Endothelial cell (in vitro differentiated cells): ENCODE results near the gene MACC1. TPM values are rescaled to one million over a fixed set of nuclear protein-coding genes. Genes with fewer than 3 reads are reported as not detected.

Source experiments
- DNase-seq: peaks from one replicate; pipeline ENCODE4 v3.0.0; 2021; ENCODE audit warnings: low spot score
- H3K27ac Mint-ChIP-seq: one replicate; pipeline ENCODE4 v1.8.0; 2021; ENCODE audit warnings: mixed read lengths, inconsistent platforms; ENCODE audit not compliant: unreplicated experiment
- H3K27me3 Mint-ChIP-seq: one replicate; pipeline ENCODE4 v1.8.0; 2021; ENCODE audit warnings: mild to moderate bottlenecking, moderate library complexity, mixed read lengths, inconsistent platforms; ENCODE audit not compliant: unreplicated experiment
- H3K36me3 Mint-ChIP-seq: one replicate; pipeline ENCODE4 v1.8.0; 2021; ENCODE audit warnings: mild to moderate bottlenecking, low read depth, mixed read lengths, inconsistent platforms; ENCODE audit not compliant: unreplicated experiment
- H3K4me1 Mint-ChIP-seq: one replicate; pipeline ENCODE4 v1.8.0; 2021; ENCODE audit warnings: mild to moderate bottlenecking, mixed read lengths, inconsistent platforms; ENCODE audit not compliant: unreplicated experiment
- H3K4me3 Mint-ChIP-seq: one replicate; pipeline ENCODE4 v1.8.0; 2021; ENCODE audit warnings: mild to moderate bottlenecking, mixed read lengths, inconsistent platforms; ENCODE audit not compliant: unreplicated experiment
- H3K9me3 Mint-ChIP-seq: one replicate; pipeline ENCODE4 v1.8.0; 2021; ENCODE audit warnings: mixed read lengths, inconsistent platforms; ENCODE audit not compliant: unreplicated experiment
- total RNA-seq: library from RNA; stranded (reverse); fragmentation: NEBNext Ultra II Directional; extraction: Animal tissue kit (Norgen Biotek cat#: 25700); gene quantifications from one replicate; pipeline ENCODE4 v1.2.1, GENCODE V29; 2021; ENCODE audit not compliant: unreplicated experiment
- TF ChIP-seq, protein P1 (sequence below): fragments of 200-600 bp; sonication (generic); IDR thresholded peaks from one replicate; pipeline ENCODE4 v1.5.0; 2021; ENCODE audit warnings: antibody characterized with exemption; ENCODE audit not compliant: unreplicated experiment

MACC1 gene
- total RNA-seq, 1 donor from 2014 or later, result 0.69 TPM

DNA sequence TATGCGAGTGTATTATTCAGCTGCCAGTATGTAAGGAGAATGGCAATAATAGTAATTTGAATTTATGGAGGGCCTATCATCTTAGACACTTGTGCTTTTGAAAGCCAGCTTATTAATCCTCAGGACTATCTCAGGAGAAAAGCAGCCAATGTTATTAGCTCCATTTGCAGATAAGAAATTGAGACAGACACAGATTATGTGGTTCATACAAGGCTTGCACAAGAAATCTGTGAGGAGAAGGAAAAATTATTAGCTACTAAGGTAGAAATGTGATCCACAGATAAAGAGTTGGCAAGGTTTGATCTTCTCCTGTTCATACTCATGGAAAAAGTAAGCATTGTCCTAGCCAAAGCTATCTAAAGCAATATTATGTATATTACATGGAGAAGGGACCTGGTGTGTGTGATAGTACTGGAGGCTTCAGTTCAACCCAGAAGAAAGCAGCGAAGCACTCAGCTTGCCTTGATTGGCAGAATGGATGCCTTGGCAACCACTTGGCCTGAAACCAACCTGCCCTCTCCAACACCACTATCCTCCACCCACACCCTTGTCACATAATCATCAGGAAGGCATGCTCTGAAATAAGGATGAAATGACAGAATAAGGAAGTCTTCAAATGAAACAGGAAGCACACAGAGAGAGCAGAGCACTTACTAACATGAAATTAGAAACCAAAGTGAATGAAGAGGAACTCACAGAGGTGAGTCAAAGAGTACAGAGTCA is 18.0 kb downstream of the MACC1 start:
- Mint-ChIP-seq H3K4me1 (peaks cover 11% of the 10 kb centered on the region), H3K27ac (no peak overlapping the region), H3K27me3 (no peaks in the 10 kb centered on the region), H3K4me3 (no peak overlapping the region), H3K36me3 (no peaks in the 10 kb centered on the region), H3K9me3 (no peaks in the 10 kb centered on the region)
- DNase-seq, result no peak
- TF ChIP-seq, protein P1, sequence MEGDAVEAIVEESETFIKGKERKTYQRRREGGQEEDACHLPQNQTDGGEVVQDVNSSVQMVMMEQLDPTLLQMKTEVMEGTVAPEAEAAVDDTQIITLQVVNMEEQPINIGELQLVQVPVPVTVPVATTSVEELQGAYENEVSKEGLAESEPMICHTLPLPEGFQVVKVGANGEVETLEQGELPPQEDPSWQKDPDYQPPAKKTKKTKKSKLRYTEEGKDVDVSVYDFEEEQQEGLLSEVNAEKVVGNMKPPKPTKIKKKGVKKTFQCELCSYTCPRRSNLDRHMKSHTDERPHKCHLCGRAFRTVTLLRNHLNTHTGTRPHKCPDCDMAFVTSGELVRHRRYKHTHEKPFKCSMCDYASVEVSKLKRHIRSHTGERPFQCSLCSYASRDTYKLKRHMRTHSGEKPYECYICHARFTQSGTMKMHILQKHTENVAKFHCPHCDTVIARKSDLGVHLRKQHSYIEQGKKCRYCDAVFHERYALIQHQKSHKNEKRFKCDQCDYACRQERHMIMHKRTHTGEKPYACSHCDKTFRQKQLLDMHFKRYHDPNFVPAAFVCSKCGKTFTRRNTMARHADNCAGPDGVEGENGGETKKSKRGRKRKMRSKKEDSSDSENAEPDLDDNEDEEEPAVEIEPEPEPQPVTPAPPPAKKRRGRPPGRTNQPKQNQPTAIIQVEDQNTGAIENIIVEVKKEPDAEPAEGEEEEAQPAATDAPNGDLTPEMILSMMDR, result no peak

DNA sequence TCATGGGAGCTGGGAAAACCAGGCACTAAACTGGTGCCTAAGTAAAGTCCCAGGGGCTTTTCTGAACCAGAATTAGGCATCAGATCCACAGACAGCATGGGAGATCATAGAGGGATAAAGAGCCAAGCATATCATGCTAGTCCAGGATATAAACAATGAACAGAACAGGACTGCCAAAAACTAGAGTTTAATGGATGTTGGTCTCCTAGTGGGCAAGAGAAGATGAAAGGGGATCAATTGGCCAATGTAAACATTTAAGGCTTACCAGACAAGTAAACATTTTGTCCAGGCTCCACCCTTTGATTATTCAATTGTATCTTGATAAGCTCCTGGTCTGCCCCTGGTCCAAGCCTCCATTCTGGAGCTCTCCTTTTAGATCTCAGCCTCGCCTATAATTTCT is 18.9 kb downstream of the MACC1 start:
- Mint-ChIP-seq H3K27ac (no peak overlapping the region), H3K4me3 (no peak overlapping the region), H3K4me1 (peaks cover 11% of the 10 kb centered on the region), H3K9me3 (no peaks in the 10 kb centered on the region), H3K36me3 (no peaks in the 10 kb centered on the region), H3K27me3 (no peaks in the 10 kb centered on the region)
- no peak for DNase-seq
- TF ChIP-seq, protein P1, result no peak

DNA sequence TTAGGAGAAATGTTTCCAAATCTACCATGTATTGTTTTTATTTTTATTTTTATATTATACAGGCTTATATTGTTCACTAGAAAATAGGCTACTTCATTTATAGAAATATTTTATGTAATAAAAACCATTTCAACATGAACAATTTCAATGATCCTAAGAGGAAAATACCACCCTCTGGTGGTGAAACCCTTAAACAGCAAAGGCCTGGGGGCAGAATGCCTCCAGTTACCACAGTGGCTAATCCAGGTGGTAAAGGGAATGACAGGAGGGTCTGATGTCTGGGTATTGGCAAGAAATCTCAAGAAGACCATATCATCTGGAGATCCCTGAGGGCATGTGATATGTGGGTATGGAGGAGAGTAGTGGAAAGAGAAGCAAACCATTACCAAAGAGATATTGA is 19.3 kb downstream of the MACC1 start:
- no peak overlapping the region for H3K27ac Mint-ChIP-seq
- H3K9me3 Mint-ChIP-seq, result no peaks in the 10 kb centered on the region
- H3K36me3 Mint-ChIP-seq, result no peaks in the 10 kb centered on the region
- H3K4me3 Mint-ChIP-seq, result no peak overlapping the region
- TF ChIP-seq, protein P1, result peak; percentile 69
- H3K27me3 Mint-ChIP-seq, result no peaks in the 10 kb centered on the region
- peaks cover 11% of the 10 kb centered on the region for H3K4me1 Mint-ChIP-seq
- no peak for DNase-seq

DNA sequence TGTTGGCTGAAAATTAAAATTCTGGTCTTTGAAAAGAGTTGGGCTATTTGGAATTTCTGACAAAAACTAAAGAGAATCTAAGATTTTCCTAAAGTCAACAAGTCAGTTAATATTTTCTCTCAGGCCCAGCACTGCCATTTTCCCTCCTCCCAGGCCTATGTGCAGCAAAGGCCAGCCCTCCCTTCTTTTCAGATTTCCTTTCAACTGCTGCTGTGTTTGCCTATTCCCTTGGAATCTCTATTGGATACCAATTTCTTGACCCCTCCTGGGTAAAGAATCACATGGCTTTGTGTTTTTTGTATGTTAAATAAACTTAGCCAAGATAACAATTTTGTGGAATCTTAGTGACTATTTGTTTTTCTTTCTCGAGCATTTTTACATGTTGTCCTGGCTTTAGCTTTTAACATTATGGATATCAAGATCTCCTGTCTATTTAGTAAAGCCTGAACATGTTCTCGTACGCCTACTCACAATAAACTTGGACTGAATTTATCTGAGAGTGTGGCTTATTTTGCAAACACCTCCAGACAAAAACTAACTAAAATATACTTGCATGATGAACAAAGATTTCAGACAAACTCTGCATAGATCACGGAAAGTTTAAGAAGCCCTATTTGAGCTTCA is 19.9 kb downstream of the MACC1 start:
- no peaks in the 10 kb centered on the region for H3K9me3 Mint-ChIP-seq
- peaks cover 11% of the 10 kb centered on the region for H3K4me1 Mint-ChIP-seq
- H3K27me3 Mint-ChIP-seq, result no peaks in the 10 kb centered on the region
- TF ChIP-seq, protein P1, result no peak
- H3K27ac Mint-ChIP-seq, result no peak overlapping the region
- DNase-seq, result no peak
- no peak overlapping the region for H3K4me3 Mint-ChIP-seq
- no peaks in the 10 kb centered on the region for H3K36me3 Mint-ChIP-seq

DNA sequence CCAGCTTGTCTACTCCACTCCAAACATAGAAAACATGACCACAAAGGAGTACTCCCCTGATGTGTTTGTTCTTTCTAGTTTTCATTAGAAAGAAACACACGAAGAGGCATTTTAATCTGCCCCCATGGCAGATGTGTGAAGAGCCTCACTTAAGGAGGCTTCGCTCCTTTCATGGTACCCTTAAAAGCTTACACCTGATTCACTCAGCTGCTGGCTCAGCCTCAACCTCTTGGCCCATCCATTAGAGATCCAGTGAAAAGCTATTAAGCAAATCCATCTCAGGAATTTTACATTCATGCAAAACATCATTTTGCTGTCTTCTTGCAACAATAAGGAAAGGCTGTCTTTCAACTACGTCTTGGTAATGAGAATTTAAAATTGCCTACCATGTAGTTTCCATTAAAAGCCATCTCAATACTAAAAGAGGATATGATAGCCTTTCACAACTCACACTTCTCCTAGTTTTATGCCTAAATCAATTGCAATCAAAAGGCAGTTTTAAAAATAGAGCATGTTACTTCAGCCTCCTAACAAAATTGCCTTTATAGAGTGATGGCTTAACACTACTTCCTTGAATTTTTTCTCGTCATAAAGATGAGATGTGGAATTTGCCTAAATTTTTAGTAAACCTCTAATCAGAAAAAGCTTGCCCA is 22.7 kb downstream of the MACC1 start:
- Mint-ChIP-seq H3K4me1 (peaks cover 3% of the 10 kb centered on the region), H3K4me3 (no peak overlapping the region), H3K9me3 (no peaks in the 10 kb centered on the region), H3K27ac (no peak overlapping the region), H3K27me3 (no peaks in the 10 kb centered on the region), H3K36me3 (no peaks in the 10 kb centered on the region)
- no peak for DNase-seq
- TF ChIP-seq, protein P1, result no peak
